ENCODE results near the gene THPO. TPM values are rescaled to one million over a fixed set of nuclear protein-coding genes. Genes with fewer than 3 reads are reported as not detected.

THPO gene
- polyA plus RNA-seq, 3 donors: not detected

- no peaks in the 10 kb centered on the region for H3K9me3 Mint-ChIP-seq
- Histone ChIP-seq H4K20me1 (ENCODE audit: insufficient read depth, low read length) (no peaks in the 10 kb centered on the region), H3K9ac (ENCODE audit: insufficient read depth, low read length, poor library complexity, severe bottlenecking) (no peak overlapping the region), H3K4me1 (ENCODE audit: control insufficient read depth in 1 of 2, insufficient read depth in 2 of 2, low read length in 2 of 2) (no peaks in the 10 kb centered on the region), H2AFZ (ENCODE audit: insufficient read depth, low read depth, low read length, poor library complexity, severe bottlenecking) (no peak overlapping the region), H3K9me3 (replicated peaks in 1 of 2; ENCODE audit: control insufficient read depth in 1 of 2, insufficient read depth in 1 of 2, low read length in 2 of 2) (no peaks in the 10 kb centered on the region), H3K36me3 (replicated peaks in 1 of 2; ENCODE audit: control insufficient read depth in 1 of 2, insufficient read depth in 2 of 2, low read length in 2 of 2) (no peaks in the 10 kb centered on the region), H3K79me2 (ENCODE audit: insufficient read depth, low read length) (no peaks in the 10 kb centered on the region), H3K27me3 (ENCODE audit: control insufficient read depth in 2 of 2, insufficient read depth in 2 of 2, low read length in 2 of 2) (peaks cover 0 to 22% of the 10 kb centered on the region in 2 donors), H3K4me2 (replicated peaks; ENCODE audit: extremely low read depth, low read length, poor library complexity, severe bottlenecking) (no peak overlapping the region), H3K27ac (ENCODE audit: low read depth in 1 of 2, low read length in 2 of 2) (no peak overlapping the region), H3K4me3 (replicated peaks in 1 of 3; ENCODE audit: low read depth in 2 of 3, low read length in 3 of 3) (no peak overlapping the region)
- H3K27ac Mint-ChIP-seq: no peak overlapping the region
- H3K4me3 Mint-ChIP-seq: no peak overlapping the region
- intact Hi-C loops (cut with micrococcal nuclease): no loop called here
- no peaks in the 10 kb centered on the region for H3K4me1 Mint-ChIP-seq
- no peak for TF ChIP-seq CTCF (IDR thresholded peaks at IDR 0.05)
- no peak for DNase-seq
- H3K27me3 Mint-ChIP-seq (ENCODE audit: low read depth in 3 of 3): peaks cover 5 to 45% (median 22%) of the 10 kb centered on the region in 3 donors
- no CpG with 5 or more reads among the region's 9 CpGs for WGBS (ENCODE audit: insufficient coverage)
- no peaks in the 10 kb centered on the region for H3K36me3 Mint-ChIP-seq
These were observed 21.4 kb upstream of the THPO start for GRCh38 chr3:184399410-184399809.

DNA sequence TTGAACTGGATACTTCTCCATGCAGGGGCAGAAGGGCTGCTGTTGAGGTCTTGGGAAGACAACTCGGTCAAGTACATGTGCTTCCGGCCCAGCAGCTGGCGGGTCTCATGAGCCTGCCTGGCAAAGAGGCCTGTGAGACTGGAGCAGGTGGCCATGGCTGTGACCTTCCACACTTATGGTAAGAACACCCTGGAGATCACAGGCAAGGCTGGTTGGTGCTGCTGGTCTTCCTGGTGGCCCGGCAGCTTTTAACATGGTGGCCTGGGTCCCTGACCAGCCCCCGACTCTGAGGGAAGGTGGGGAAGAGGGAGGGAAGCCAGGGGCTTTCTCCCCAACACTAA, 17.3 kb upstream of the THPO start:
- Histone ChIP-seq H3K4me1 (ENCODE audit: control insufficient read depth in 1 of 2, insufficient read depth in 2 of 2, low read length in 2 of 2) (no peaks in the 10 kb centered on the region), H4K20me1 (ENCODE audit: insufficient read depth, low read length) (no peaks in the 10 kb centered on the region), H3K9ac (ENCODE audit: insufficient read depth, low read length, poor library complexity, severe bottlenecking) (no peak overlapping the region), H3K4me3 (replicated peaks in 1 of 3; ENCODE audit: low read depth in 2 of 3, low read length in 3 of 3) (no peak overlapping the region), H3K36me3 (replicated peaks in 1 of 2; ENCODE audit: control insufficient read depth in 1 of 2, insufficient read depth in 2 of 2, low read length in 2 of 2) (no peaks in the 10 kb centered on the region), H3K4me2 (replicated peaks; ENCODE audit: extremely low read depth, low read length, poor library complexity, severe bottlenecking) (no peak overlapping the region), H3K27ac (ENCODE audit: low read depth in 1 of 2, low read length in 2 of 2) (no peak overlapping the region), H3K79me2 (ENCODE audit: insufficient read depth, low read length) (no peaks in the 10 kb centered on the region), H3K27me3 (ENCODE audit: control insufficient read depth in 2 of 2, insufficient read depth in 2 of 2, low read length in 2 of 2) (peaks cover 0 to 12% of the 10 kb centered on the region in 2 donors), H3K9me3 (replicated peaks in 1 of 2; ENCODE audit: control insufficient read depth in 1 of 2, insufficient read depth in 1 of 2, low read length in 2 of 2) (no peaks in the 10 kb centered on the region), H2AFZ (ENCODE audit: insufficient read depth, low read depth, low read length, poor library complexity, severe bottlenecking) (no peak overlapping the region)
- H3K4me1 Mint-ChIP-seq: no peaks in the 10 kb centered on the region
- no peak for DNase-seq
- no peaks in the 10 kb centered on the region for H3K36me3 Mint-ChIP-seq
- no peaks in the 10 kb centered on the region for H3K9me3 Mint-ChIP-seq
- H3K27ac Mint-ChIP-seq: no peak overlapping the region
- 90% methylated on average over 3 of the region's 5 CpGs for WGBS (ENCODE audit: insufficient coverage)
- peaks cover 9 to 27% (median 15%) of the 10 kb centered on the region in 3 donors for H3K27me3 Mint-ChIP-seq (ENCODE audit: low read depth in 3 of 3)
- no peak overlapping the region for H3K4me3 Mint-ChIP-seq
- intact Hi-C loops (cut with micrococcal nuclease): no loop called here
- no peak for TF ChIP-seq CTCF (IDR thresholded peaks at IDR 0.05)
